Stimulated activated CD8-positive, alpha-beta memory T cell treated with anti-CD3 and anti-CD28 coated beads, Interleukin-12 subunit alpha, Interleukin-12 subunit beta, amount 100 ng/mL, for 24 hours (primary cell): ENCODE measurements around the gene ITPKA.

Source experiments
- DNase-seq: peaks from one replicate; pipeline ENCODE4 v3.0.0-alpha.2; 2020; ENCODE audit errors: extremely low read depth

Gene ITPKA

DNA sequence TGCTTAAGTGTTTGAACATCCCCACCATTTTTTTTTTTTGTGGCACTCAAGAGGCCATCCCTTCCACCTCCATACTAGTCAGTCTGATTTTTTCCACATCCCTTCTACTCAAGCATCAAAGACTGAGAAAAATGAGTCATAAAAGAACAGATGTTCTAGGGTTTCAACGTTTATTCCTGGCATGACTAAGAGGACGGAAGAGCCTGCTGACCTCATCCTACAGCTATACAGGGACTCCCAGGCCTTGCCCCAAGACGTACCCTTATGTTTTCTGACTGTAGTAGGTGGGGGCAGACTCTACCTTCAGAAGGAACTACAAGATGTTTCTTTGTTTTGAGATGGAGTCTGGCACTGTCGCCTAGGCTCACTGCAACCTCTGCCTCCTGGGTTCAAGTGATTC is 3.3 kb upstream of the ITPKA start:
- DNase-seq, result no peak

- no peak for DNase-seq
These were observed 1.8 kb upstream of the ITPKA start for GRCh38 chr15:41491889-41492288.

GRCh38 chr15:41492597-41493204 is 973 bp upstream of the ITPKA start:
- no peak for DNase-seq

GRCh38 chr15:41493902-41494189 is 172 bp downstream of the ITPKA start:
- DNase-seq, result no peak

GRCh38 chr15:41494190-41494921 is 682 bp downstream of the ITPKA start:
- no peak for DNase-seq

DNA sequence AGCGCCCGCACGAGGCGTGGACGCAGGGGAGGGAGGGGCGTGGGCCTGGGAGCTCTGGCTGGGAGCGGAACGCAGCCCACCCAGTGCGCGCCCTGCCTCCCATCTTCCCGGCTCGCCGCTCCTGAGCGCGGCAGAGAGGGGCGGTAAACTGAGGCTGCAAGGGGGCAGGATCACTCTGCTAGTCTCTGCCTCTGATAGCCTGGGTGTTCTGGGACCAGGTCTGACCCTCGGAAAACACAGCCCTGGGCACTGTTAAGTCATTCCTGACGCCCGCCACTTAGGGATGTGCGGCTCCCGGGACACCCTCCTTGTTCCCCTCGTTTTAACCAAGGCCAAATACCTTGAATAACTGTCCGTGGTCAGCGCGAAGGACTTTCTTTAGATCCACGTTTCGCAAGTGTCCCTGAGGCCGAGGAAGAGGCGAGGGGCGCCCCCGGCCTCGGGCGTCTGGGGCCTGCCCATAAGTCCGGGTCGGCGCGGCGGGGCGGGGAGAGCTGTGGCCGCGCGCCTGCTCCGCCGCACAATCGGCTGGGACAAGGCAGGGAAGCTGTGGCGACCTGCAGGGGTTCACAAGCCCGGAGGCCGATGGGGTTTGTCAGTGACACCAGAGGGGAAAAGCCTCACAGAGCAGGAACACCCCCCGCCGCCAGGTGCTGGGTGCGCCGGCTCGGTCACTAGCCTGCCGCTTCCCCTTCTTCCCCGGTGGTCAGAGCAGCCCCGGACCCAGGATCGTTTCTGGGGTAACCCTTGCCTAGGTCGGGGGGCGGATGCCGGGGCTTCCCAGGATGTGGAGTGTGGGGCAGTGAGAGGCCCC is 1.5 kb downstream of the ITPKA start:
- no peak for DNase-seq

DNA sequence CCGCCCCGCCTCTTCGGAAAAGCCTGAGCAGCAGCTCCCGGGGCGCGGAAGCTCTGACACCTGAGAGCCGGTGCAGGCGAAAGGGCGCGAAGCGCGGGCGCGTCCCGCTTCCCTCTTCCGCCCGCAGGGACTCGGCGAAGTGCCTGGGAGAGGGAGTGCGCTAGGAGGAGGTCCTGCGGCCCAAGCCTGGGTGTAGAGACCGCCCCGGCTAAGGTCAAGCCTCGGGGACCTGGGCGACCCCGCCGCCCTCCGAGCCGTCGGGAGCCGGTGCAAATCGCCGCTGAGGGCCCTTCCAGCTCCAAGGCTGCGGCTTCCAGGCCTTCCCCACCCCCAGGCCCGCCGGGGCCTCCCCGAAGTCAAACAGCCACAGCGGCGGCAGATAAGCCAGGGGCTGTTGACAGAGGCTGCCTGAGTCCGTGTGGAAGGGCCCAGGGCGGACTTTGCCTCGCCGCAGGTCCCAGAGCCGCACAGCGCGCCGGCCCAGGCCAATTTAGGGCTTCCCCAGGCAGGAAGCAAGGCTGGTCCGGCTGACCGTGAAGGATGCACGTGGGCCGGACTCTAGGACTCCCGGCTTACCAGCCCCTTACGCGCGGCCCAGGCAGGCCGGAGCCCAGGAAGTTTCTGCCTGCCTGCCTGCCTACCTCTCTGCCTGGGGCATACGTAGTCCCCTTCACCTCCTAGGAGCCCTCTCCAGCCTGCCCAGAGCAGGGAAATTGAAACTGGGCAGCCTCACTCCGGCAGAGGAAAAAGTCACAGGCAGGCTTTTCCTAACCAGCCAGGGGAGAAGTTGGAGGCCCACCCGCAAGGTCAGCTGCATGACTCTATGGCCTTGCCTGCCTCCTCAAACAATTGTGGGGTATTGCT is 2.3 kb downstream of the ITPKA start:
- no peak for DNase-seq

DNA sequence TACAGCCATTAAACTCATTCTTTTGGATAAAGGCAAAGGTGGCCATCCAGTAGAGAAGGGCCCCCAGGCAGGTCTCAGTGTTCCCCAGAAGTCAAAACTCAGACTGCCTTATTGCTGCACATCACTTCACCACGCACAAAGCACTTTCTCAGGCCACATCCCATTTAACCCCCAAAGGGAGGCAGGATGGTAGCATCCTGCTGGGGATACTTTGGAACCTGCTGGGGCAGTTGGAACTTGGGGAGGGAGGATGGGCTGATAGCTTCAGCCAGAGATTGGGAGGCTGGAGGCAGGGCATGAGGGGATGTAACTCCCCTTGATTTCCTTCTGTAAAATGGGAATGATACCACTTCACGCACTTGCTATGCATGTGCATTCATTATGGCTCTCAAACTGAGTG is 5.0 kb downstream of the ITPKA start:
- DNase-seq, result no peak

GRCh38 chr15:41499109-41499851 is 5.6 kb downstream of the ITPKA start:
- DNase-seq, result no peak

- no peak for DNase-seq
These were observed 7.7 kb downstream of the ITPKA start for GRCh38 chr15:41501191-41501917.

DNA sequence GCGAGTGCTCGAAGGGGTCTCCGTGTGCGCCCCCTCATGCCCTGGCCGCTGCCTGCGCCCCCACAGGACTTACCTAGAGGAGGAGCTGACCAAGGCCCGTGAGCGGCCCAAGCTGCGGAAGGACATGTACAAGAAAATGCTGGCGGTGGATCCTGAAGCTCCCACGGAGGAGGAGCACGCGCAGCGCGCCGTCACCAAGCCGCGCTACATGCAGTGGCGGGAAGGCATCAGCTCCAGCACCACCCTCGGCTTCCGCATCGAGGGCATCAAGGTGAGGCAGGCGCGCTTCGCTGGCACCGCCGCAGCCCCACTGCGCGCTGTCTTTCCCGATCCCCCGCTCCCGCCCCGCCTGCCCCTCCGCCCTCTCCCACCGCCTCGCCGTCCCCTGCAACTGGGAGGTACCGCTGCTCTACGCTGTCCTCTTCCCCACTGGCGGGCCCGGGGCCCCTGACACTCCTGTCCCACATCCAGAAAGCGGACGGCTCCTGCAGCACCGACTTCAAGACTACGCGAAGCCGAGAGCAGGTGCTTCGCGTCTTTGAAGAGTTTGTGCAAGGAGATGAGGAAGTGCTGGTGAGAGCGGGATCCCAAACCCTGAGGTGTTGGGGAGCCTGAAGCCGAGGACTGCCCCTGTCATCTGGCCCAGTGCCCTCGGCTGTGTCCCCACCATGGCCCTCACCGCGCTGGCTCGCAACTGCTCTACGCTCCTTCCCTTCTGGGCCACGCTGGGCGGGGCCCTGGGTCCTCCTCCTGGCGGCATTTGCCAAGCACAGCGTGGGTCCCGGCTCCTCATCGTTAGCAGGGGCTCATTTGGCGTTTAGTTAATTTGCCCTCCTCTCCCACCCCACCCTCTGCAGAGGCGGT is 8.5 kb downstream of the ITPKA start:
- no peak for DNase-seq

- no peak for DNase-seq
These were observed 9.4 kb downstream of the ITPKA start for GRCh38 chr15:41502795-41503668.

DNA sequence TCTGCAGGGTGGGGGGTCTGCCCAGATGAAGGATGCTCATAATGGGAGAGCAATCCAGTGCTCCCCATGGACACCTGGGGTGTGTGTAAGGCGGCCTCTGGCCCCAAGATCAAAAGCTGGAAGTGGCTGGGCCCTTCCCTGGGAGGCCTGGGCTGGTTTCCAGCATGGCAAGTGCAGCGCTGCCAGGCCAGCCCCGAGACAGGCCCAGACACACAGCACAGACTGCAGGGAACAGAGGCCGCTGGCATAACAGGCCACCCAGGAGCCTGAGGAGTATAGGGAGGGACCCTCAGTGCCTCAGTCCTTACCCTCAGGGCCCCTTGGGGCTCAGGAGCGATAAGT is 10.0 kb downstream of the ITPKA start:
- DNase-seq, result no peak

- DNase-seq, result no peak
These were observed 11.2 kb downstream of the ITPKA start for GRCh38 chr15:41504751-41505492.

GRCh38 chr15:41505776-41506175 is 12.1 kb downstream of the ITPKA start:
- DNase-seq, result no peak

- no peak for DNase-seq
These were observed 13.2 kb downstream of the ITPKA start for GRCh38 chr15:41506796-41507341.

GRCh38 chr15:41507820-41508290 is 14.2 kb downstream of the ITPKA start:
- no peak for DNase-seq

DNA sequence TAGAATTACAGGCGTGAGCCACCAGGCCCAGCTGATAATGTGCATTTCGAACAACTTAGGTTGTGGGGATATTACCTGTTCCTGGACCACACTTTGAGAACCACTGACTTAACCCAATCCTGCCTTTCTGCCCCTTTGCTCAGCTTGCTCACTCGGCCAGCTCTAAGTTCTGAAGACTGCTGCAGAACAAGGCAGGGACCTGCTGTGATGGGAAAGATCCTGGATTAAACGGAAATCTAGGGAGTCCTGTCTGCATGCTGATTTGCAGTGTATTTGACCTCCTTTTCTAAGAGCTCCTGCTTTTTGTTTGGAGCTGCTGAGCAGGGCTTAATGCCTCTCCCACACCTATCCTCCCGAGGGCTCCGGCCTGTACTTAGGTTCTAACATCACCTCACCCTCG is 17.1 kb downstream of the ITPKA start:
- DNase-seq, result no peak
